CD4-positive, alpha-beta T cell (primary cell): Measurements from ENCODE around the gene NISCH. TPM values are rescaled to one million over a fixed set of nuclear protein-coding genes. Genes with fewer than 3 reads are reported as not detected.

ENCODE experiments used
- ATAC-seq: fragments of 200-7000 bp; cut with Tn5 transposase; one replicate; pipeline ENCODE4 v1.10.0; 2022; ENCODE audit warnings: mild to moderate bottlenecking; ENCODE audit not compliant: poor library complexity
- CTCF ChIA-PET: fragments of 350-600 bp; sonication (Branson Sonifier 250); formaldehyde crosslinking; loops from one replicate; lab custom pipeline; 2021; ENCODE audit warnings: antibody characterized with exemption, inconsistent platforms; lab: Charles Lee
- POLR2A ChIA-PET: fragments of 350-600 bp; sonication (Branson Sonifier 250); formaldehyde crosslinking; loops from one replicate; lab custom pipeline; 2021; ENCODE audit warnings: antibody characterized with exemption, inconsistent platforms; lab: Charles Lee
- DNase-seq, 14 experiments: peaks; one replicate each; pipeline ENCODE4 v3.0.0-alpha.2; 2013 to 2020; ENCODE audit warnings: mixed read lengths in 2 of 14
- H3K27ac ChIP-seq, 2 donors: one replicate each; pipeline versions ENCODE4 v1.5.1 to v1.7.0; 2013; ENCODE audit warnings: low read length in 2 of 2, low read depth in 1 of 2, mild to moderate bottlenecking in 1 of 2
- H3K27me3 ChIP-seq, 2 experiments: 1 replicate in 1 of 2; 2 replicates in 1 of 2; pipeline versions ENCODE4 v1.6.1 to v1.7.0; 2013; ENCODE audit warnings: low read length in 2 of 2, control low read depth in 1 of 2, mild to moderate bottlenecking in 1 of 2, moderate library complexity in 1 of 2; ENCODE audit not compliant: insufficient read depth in 2 of 2, control insufficient read depth in 1 of 2
- H3K36me3 ChIP-seq: one replicate; pipeline ENCODE4 v1.6.1; 2013; ENCODE audit warnings: low read length, control low read depth; ENCODE audit not compliant: insufficient read depth
- H3K4me1 ChIP-seq: one replicate; pipeline ENCODE4 v1.6.1; 2013; ENCODE audit warnings: low read length, control low read depth; ENCODE audit not compliant: insufficient read depth
- H3K4me3 ChIP-seq: one replicate; pipeline ENCODE4 v1.5.1; 2013; ENCODE audit warnings: mild to moderate bottlenecking, low read length, moderate library complexity
- H3K9me3 ChIP-seq, 2 experiments: 1 replicate in 1 of 2; 2 replicates in 1 of 2; pipeline versions ENCODE4 v1.6.1 to v1.7.0; 2013; ENCODE audit warnings: low read length in 2 of 2, mild to moderate bottlenecking in 2 of 2, control low read depth in 1 of 2, moderate library complexity in 1 of 2; ENCODE audit not compliant: control insufficient read depth in 1 of 2, insufficient read depth in 1 of 2
- H3K27ac Mint-ChIP-seq: one replicate; pipeline ENCODE4 v1.8.0; 2020; ENCODE audit warnings: mixed read lengths
- H3K27me3 Mint-ChIP-seq: one replicate; pipeline ENCODE4 v1.8.0; 2021; ENCODE audit warnings: mixed read lengths
- H3K36me3 Mint-ChIP-seq: one replicate; pipeline ENCODE4 v1.8.0; 2021; ENCODE audit warnings: low read depth, mixed read lengths
- H3K4me1 Mint-ChIP-seq: one replicate; pipeline ENCODE4 v1.8.0; 2021; ENCODE audit warnings: low read depth, mixed read lengths
- H3K4me3 Mint-ChIP-seq: one replicate; pipeline ENCODE4 v1.8.0; 2020; ENCODE audit warnings: mild to moderate bottlenecking, mixed read lengths
- H3K9me3 Mint-ChIP-seq: one replicate; pipeline ENCODE4 v1.8.0; 2020; ENCODE audit warnings: mixed read lengths
- CTCF ChIP-seq: fragments of 200-600 bp; IDR thresholded peaks from one replicate; pipeline ENCODE4 v1.8.0; 2022; ENCODE audit warnings: antibody characterized with exemption, mild to moderate bottlenecking
- intact Hi-C, 2 experiments: fragments of 100-400 bp; cut with DNase I in 1 of 2; cut with micrococcal nuclease in 1 of 2; formaldehyde crosslinking; loops; one replicate each; pipeline versions ENCODE4 v1.15.1 to v1.9.0; 2023 to 2025; cut with DNase I, micrococcal nuclease
- polyA plus RNA-seq, 2 donors: library from polyadenylated mRNA; unstranded; fragments of 120-200 nt; gene quantifications; one replicate each; pipeline ENCODE4 v1.2.1, GENCODE V29; 2013
- total RNA-seq, 174 experiments: library from RNA in 2 of 174; stranded (reverse) in 2 of 174; gene quantifications; one replicate each; pipeline ENCODE4 v1.2.3 and lab custom pipeline; 2021 to 2026

NISCH gene
- total RNA-seq = 100 to 1,000 TPM; 160 to 163 TPM
- polyA plus RNA-seq (2013, experiment 1 of 2) = 64.1 TPM
- polyA plus RNA-seq (2013, experiment 2 of 2) = 87.0 TPM
- total RNA-seq (lab: John Stamatoyannopoulos, UW) = 90.0 to 303 (median 194) reads per million in 172 experiments

- H3K4me3 Mint-ChIP-seq = peak within 1 kb of the TSS; percentile 96
- Histone ChIP-seq H3K36me3 (peaks cover 20% of the 10 kb centered on the region), H3K27ac (peak within 1 kb of the TSS; percentile 81 to 85), H3K4me3 (peak within 1 kb of the TSS; percentile 97), H3K9me3 (no peaks in the 10 kb centered on the region), H3K27me3 (no peaks in the 10 kb centered on the region), H3K4me1 (peaks cover 44% of the 10 kb centered on the region)
- H3K27me3 Mint-ChIP-seq = no peaks in the 10 kb centered on the region
- CTCF ChIA-PET = no interaction called here
- H3K9me3 Mint-ChIP-seq = no peaks in the 10 kb centered on the region
- POLR2A ChIA-PET = interaction anchor here (1.0 to 2.0 kb wide), 5 partner anchors 9 to 176 kb away, joined by 3 to 5 read pairs (median 4); no protein-coding TSS in a partner anchor
- H3K36me3 Mint-ChIP-seq = peaks cover 50% of the 10 kb centered on the region
- H3K27ac Mint-ChIP-seq = peak within 1 kb of the TSS; percentile 100
- H3K4me1 Mint-ChIP-seq = peaks cover 43% of the 10 kb centered on the region
- DNase-seq (peak; percentile 91 to 99 (median 97)), ATAC-seq (peak; percentile 95)
- TF ChIP-seq CTCF = no peak
- intact Hi-C loops = loop anchor here (2.0 to 5.0 kb wide), 4 partner anchors 43 to 303 kb away; partner anchors contain the start of gene POC1A (in 1 of the 2)
Measured at GRCh38 chr3:52455283-52456168, at the start of gene NISCH. Gene NISCH (plus strand): TSS chr3:52455604. CDS start chr3:52455642, 38 bp downstream.

- no peak overlapping the region for H3K4me3 ChIP-seq
- peaks cover 68% of the 10 kb centered on the region for H3K36me3 ChIP-seq
- no peaks in the 10 kb centered on the region for H3K27me3 ChIP-seq
- Mint-ChIP-seq H3K36me3 (peaks cover 91% of the 10 kb centered on the region), H3K27ac (no peak overlapping the region), H3K4me3 (peak overlapping the region; percentile 38), H3K4me1 (peaks cover 22% of the 10 kb centered on the region), H3K27me3 (no peaks in the 10 kb centered on the region), H3K9me3 (no peaks in the 10 kb centered on the region)
- ChIA-PET POLR2A (interaction anchor here (0.9 kb wide), 1 partner anchor 125 kb away, joined by 3 read pairs; no protein-coding TSS in a partner anchor), CTCF (no interaction called here)
- H3K27ac ChIP-seq = no peak overlapping the region
- TF ChIP-seq CTCF = no peak
- intact Hi-C loops = loop anchor here in 1 of 2 experiments (2.0 to 5.0 kb wide), 4 partner anchors 115 to 409 kb away; partner anchors contain the start of genes RPL29 and TWF2
- ATAC-seq (no peak), DNase-seq (peak in 2 of 14 experiments; percentile 1 to 7)
- H3K4me1 ChIP-seq = peaks cover 39% of the 10 kb centered on the region
- H3K9me3 ChIP-seq = no peaks in the 10 kb centered on the region
Measured at GRCh38 chr3:52406231-52406661, 49.2 kb upstream of the NISCH start.

GRCh38 chr3:52406791-52407510 lies 48.5 kb upstream of the NISCH start:
- Histone ChIP-seq H3K4me3 (no peak overlapping the region), H3K27me3 (no peaks in the 10 kb centered on the region), H3K36me3 (peaks cover 61% of the 10 kb centered on the region), H3K4me1 (peaks cover 46% of the 10 kb centered on the region), H3K9me3 (no peaks in the 10 kb centered on the region), H3K27ac (no peak overlapping the region)
- peak overlapping the region; percentile 97 for H3K27ac Mint-ChIP-seq
- ATAC-seq (no peak), DNase-seq (peak in 1 of 14 experiments; percentile 24)
- H3K4me1 Mint-ChIP-seq = peaks cover 29% of the 10 kb centered on the region
- no peak for TF ChIP-seq CTCF
- CTCF ChIA-PET = no interaction called here
- H3K9me3 Mint-ChIP-seq = no peaks in the 10 kb centered on the region
- H3K4me3 Mint-ChIP-seq = peak overlapping the region; percentile 38
- POLR2A ChIA-PET = interaction anchor here (0.9 kb wide), 1 partner anchor 125 kb away, joined by 3 read pairs; no protein-coding TSS in a partner anchor
- no peaks in the 10 kb centered on the region for H3K27me3 Mint-ChIP-seq
- H3K36me3 Mint-ChIP-seq = peaks cover 84% of the 10 kb centered on the region
- intact Hi-C loops = loop anchor here in 1 of 2 experiments (2.0 to 5.0 kb wide), 4 partner anchors 116 to 410 kb away; partner anchors contain the start of genes RPL29 and TWF2
